Myocyte (in vitro differentiated cells): ENCODE measurements around the gene DDX25. TPM values are rescaled to one million over a fixed set of nuclear protein-coding genes. Genes with fewer than 3 reads are reported as not detected.
A peak's percentile ranks its signal among the peaks of the same experiment; 100 is the strongest.

ENCODE experiments used
- DNase-seq: peaks from one replicate; pipeline ENCODE4 v3.0.0-alpha.2; 2012; ENCODE audit warnings: low read depth
- total RNA-seq: library from RNA; depleted of rRNA; stranded (reverse); fragments of >200 nt; gene quantifications from 2 replicates; pipeline ENCODE4 v1.2.3, GENCODE V29; 2014

The DDX25 gene
- total RNA-seq, 1 donor from 2014 or later, result not detected

GRCh38 chr11:125933030-125933813, 28.9 kb downstream of the DDX25 start:
- DNase-seq, result no peak

GRCh38 chr11:125934473-125934872, 30.2 kb downstream of the DDX25 start:
- no peak for DNase-seq

GRCh38 chr11:125935056-125935455, 30.7 kb downstream of the DDX25 start:
- DNase-seq, result no peak

GRCh38 chr11:125935618-125936199, 31.4 kb downstream of the DDX25 start:
- no peak for DNase-seq

GRCh38 chr11:125938418-125938817, 34.1 kb downstream of the DDX25 start:
- no peak for DNase-seq

GRCh38 chr11:125939081-125939521, 34.8 kb downstream of the DDX25 start:
- DNase-seq, result no peak

- no peak for DNase-seq
Measured at GRCh38 chr11:125940145-125940544, 35.8 kb downstream of the DDX25 start.

GRCh38 chr11:125941267-125941618, 36.9 kb downstream of the DDX25 start:
- no peak for DNase-seq

GRCh38 chr11:125941619-125942611, 37.6 kb downstream of the DDX25 start:
- DNase-seq, result peak; percentile 79

GRCh38 chr11:125942771-125943428, 38.6 kb downstream of the DDX25 start:
- no peak for DNase-seq

GRCh38 chr11:125943661-125944349, 39.5 kb downstream of the DDX25 start:
- DNase-seq, result no peak

GRCh38 chr11:125944350-125945010, 40.2 kb downstream of the DDX25 start:
- DNase-seq, result no peak

- no peak for DNase-seq
Measured at GRCh38 chr11:125945011-125945796, 40.9 kb downstream of the DDX25 start.

- no peak for DNase-seq
Measured at GRCh38 chr11:125945797-125946520, 41.7 kb downstream of the DDX25 start, which contains the start of gene VSIG10L2. TSS of gene VSIG10L2 (plus strand) at chr11:125946044. CDS start at chr11:125946056, 12 bp downstream.

GRCh38 chr11:125946712-125947418, 42.6 kb downstream of the DDX25 start:
- DNase-seq, result no peak

- no peak for DNase-seq
Measured at GRCh38 chr11:125947419-125948277, 43.3 kb downstream of the DDX25 start.
